OCI-M2 (cell line): Measurements from ENCODE around the gene DNAL4.

Experiments used
- DNase-seq: peaks from one replicate; lab custom pipeline; 2025; ENCODE audit not compliant: unreplicated experiment; lab: John Stamatoyannopoulos, UW

Gene DNAL4, protein sequence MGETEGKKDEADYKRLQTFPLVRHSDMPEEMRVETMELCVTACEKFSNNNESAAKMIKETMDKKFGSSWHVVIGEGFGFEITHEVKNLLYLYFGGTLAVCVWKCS

DNA sequence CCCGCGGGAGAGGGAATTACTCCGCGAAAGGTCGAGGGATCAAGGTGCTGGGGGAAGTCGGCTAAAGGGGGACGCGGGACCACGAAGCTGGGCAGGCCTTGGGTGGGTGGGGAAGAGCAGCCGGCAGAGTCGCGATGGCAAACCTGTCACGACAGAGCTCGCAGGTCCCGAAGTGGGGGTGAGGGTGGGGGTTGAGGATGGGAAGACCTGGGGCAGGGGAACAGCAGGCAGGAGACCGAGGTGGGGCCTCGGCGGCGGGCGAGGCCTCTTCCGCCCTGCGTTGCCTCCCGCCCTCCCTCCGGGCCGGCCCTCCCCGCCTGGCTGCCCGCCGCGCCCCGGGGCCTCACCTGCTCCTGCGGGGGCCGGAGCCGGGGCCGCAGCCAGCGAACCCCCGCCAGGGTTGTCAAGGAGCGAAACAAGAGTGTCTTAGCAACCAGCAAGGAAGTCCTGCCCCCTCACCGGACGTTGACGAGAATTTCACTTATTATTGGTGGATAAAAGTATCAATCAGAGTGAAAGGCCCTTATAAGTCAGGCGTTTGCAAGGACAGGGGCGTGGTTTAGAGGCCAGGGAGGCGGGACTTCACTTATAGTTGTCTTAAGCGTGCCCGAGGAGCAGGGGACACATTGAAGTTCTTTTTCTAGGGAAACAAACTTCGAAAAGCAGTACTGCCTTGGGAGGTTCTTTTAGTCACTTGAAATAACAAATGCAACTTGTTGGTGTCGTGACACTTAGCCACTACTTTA, at the start of gene DNAL4:
DNAL4 (minus strand) TSS at position 423 of the 746 bp plus-strand sequence. CDS start 11,412 bp downstream, outside the sequence.
- peak; percentile 91 for DNase-seq

- DNase-seq, result no peak
These were observed 49.3 kb upstream of the DNAL4 start for GRCh38 chr22:38843201-38843656.

DNA sequence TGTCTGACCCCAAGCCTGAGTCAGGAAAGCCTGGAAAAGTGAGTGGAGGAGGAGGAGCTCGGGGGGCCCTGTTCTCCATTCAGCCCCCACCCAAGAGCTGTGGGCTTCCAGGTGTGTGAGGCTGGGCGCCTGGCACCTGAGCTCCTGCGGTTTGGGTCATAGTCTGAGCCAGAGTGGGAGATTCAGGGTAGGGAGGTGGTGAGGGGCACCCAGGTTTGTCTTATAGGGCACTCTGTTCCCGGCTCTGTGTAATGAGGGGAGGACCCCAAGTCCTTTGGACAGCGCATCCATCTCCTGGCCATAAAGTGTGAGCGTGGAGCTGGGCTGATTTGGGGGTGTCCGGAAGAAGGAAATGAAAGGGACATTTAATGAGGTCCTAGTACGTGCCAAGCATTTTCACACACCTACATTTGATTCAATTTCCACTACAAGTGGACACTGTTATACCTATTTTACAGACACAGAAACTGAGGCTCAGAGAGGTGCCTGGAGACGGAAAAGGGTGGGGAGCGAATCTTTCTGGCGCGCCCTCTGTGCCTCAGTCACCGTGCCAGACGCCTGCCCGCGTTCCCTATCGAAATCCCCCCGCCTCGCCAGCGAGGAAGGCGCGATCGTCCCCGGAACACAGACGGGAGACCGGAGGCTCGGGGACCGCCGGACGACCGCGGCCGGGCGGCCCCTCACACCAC, 48.7 kb upstream of the DNAL4 start:
- no peak for DNase-seq

DNA sequence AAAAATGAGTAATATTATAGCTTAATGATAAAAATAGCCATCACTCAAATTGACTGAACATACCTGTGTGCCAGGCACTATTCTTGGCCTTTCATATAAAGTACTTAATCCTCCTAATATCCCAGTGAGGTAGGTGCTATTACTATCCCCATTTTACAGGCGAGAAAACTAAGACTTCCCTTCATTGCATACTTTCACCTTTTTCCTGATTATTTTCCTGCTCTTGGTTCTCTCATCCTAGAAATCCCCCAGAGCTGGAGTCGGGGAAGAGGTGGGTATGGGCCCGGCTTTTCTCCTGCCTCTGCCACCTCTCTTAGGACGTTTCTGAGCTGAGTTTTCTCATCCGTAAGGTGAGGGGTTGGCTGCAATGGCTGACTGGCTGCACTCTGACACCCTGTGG, 47.7 kb upstream of the DNAL4 start:
- no peak for DNase-seq

DNA sequence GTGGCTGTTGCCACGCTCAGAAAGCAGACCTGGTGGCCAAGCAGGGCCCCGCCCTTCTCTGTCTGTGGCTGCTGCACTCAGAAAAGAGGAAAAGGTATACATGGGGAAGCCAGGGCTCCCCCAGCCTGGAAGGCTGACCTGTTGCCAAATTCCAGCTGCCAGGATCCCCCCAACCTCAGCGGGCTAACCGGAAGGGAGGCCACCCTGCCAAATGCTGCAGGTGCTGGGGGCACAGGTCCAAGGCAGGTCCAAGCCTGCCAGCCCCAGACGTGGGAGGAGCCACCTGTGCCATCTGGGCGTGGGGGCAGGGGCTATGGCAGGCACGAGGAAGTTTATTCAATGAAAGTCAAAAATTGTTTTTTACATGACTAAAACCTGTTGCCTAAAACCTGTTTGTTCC, 47.3 kb upstream of the DNAL4 start:
- no peak for DNase-seq

DNA sequence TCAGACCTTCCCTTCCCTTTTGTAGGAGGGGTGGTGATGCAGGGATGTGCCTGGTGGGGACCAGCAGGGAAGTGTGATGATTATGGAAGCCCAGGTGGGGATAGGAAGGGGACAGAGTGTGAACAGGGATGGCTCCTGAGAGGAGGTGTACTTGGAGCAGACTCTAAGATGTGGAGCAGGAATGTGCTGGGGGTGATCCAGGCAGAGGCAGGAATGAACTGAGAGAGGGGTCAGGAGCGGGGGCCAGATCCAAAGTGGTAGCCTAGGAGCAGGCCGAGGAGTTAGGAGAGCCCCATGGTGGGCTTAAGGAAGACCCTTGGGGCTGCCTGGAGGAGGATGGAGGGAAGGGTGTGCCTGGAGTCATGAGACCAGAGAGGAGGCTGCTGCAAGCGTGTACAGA, 46.2 kb upstream of the DNAL4 start:
- no peak for DNase-seq

DNA sequence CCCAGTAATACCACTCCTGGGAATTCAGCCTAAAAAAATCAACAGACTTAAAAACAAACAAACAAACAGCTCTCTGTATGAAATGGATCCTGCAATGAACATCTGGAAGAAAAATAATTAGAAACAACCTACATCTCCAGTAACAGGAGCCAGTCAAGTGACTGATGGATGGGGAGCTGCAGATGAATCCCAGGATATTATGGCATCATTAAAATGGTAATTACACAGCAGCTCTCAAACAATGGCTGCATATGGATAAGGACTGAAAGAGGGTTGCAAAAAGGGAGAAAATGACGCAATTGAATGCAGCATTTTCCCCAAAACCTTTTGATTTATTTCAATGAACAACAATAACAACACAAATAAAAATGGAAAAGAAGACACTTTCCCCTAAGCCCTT, 45.7 kb upstream of the DNAL4 start:
- no peak for DNase-seq

- DNase-seq, result no peak
These were observed 43.5 kb upstream of the DNAL4 start for GRCh38 chr22:38837414-38837928.

- DNase-seq, result no peak
These were observed 42.0 kb upstream of the DNAL4 start for GRCh38 chr22:38835888-38836301.

DNA sequence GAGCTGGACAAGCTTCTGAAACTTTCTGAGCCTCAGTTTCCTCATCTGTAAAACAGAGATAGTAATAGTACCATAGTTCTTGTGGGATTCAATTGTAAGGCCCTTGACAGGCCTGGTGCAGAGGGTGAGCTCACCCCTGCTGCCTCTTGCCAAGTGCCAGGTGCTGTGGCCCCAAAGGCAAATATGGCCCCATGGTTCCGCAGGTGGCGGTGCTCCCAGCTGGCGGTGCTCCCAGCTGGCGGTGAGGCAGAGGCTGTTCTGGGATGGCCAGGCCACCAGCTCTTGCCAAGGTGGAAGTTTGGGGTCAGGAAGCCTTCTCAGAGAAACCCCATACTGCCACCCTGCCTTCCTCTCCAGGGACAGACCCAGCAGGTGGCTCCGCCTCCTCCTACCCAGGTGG, 41.0 kb upstream of the DNAL4 start:
- no peak for DNase-seq

DNA sequence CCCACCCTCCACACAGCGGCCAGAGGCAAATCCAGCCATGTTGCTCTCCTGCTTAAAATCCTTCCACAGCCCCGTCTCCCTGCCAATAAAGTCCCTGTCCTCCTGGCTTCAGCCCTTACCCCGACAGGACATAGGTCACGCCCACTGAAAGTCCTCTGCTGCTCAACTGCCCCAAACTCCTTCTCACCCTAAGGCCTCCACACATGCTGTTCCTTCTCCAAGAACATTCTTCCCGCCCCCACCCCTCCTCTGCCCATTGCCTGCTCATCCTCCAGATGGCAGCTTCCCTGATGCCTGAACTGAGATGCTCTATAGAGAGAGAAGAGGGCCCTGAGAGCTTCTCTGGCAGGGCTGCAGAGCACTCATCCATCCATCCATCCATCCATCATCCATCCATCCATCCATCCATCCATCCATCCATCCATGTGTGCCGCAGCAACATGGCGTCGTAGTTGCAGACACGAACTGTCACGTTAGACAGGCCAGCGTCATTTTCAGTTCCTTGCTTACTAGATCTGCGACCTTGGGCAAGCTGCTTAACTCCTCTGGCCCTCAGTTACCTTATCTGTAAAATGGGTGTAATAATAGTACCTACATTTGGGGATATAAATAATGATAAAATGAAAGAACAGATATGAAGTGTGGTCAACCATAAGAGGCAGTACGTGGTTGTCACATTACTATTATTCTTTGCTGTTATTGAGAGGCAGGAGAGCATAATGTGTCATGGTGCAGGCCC, 40.4 kb upstream of the DNAL4 start:
- DNase-seq, result no peak

- DNase-seq, result no peak
These were observed 39.1 kb upstream of the DNAL4 start for GRCh38 chr22:38833061-38833460.

DNA sequence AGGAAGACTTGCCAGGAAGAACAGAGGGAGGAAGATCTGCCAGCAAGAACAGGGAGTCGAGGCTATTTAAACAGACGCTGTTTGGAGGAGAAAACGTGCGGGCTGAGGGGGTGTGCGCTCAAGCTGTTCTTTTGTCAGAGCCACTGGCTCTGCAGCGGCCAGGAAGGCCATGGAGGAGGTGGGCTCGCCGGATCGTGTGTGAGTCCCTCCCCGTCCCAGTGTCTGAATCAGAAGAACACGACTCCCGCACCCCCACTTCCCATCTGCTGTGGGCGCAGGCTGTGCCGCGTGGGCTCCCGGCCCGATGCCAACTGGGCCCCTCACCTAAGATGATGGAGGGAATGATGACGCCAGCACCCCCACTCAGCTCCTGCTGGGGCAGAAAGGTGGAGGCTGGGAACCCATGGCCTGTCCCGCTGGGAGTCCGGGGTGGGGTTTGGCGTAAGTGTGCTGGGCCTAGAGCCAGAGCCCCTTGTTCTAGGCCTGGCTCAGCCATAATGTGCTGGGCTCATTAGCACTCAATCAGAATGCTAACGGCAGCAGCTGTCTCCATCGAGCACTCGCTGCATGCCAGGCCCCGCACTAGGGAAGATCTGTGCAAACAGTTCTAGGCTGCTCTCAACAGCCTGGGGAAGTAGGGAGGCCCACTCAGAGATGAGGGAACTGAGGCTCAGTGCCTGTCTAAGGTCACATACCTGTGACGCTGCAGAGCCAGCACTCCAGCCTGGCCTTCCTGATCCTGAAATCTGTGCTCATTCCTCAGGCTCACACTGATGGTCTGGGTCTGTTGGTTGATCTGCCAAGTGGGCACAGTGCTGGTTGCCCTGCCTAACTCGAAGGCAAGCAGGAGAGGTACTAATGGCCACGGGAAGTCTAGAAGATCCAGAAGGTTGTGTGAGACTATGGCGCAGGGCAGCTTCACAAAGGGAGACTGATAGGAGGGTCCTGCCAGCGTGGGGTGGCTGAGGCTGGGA, 38.3 kb upstream of the DNAL4 start:
- DNase-seq, result no peak

DNA sequence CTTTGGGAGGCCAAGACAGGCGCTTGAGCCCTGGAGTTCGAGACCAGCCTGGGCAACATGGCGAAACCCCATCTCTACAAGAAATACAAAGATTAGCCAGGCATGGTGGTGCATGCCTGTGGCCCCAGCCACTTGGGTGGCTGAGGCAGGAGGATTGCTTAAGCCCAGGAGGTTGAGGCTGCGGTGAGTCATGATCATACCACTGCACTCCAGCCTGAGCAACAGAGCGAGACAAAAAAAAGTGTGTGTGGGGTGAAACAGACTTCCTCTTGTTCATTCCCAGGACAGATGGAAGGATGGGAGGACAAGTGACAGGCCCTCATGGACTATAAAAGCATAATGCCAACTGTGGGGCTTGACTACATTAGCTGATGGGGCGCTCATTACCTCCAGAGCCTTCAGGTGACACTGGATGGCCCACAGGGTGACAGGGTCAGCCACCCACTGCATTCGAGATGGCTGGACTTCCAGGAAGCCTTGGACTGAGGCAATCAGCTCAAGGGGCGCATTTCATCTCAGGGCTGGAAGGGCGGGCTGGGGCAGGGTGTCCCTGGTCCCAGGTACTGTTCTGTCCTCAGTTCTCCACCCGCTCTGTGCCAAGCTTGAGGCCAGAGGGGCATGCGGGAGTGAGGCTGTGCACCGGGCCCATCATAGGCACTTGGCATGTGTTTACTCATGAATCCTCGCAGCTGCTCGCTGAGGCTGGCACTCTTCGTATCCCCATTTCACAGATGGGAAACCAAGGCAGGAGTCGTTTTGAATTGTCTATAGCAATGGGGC, 37.4 kb upstream of the DNAL4 start:
- DNase-seq, result no peak

GRCh38 chr22:38830845-38831108, 36.8 kb upstream of the DNAL4 start:
- no peak for DNase-seq

- DNase-seq, result no peak
These were observed 36.3 kb upstream of the DNAL4 start for GRCh38 chr22:38830026-38830844.

DNA sequence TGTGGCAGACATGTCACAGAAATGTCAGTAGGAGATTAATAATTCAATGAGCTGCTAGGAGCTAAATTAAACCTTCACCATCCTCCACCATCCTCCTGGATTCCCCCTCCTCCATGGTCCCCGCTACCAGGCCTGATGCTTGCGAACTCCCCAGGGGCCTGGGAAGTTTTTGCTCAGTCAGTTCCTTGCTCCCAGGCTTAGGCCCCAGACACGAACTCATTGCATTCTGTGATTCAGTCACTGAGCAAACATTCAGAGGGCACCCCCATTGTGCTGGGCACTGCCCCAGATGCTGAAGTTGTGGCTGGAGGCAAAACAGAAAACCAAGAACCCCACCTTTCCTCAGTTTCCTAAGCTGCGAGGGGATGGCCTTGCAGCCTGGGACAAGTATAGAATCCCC, 35.5 kb upstream of the DNAL4 start:
- DNase-seq, result no peak

- no peak for DNase-seq
These were observed 34.8 kb upstream of the DNAL4 start for GRCh38 chr22:38828616-38829205.

GRCh38 chr22:38828191-38828590, 34.2 kb upstream of the DNAL4 start:
- no peak for DNase-seq
